Mesenchymal stem cell (in vitro differentiated cells and primary cell): Measurements from ENCODE around the gene IKZF3.

Experiments
- DNase-seq: peaks from one replicate; pipeline ENCODE4 v3.0.0-alpha.2; 2013
- H2AFZ ChIP-seq: one replicate; pipeline ENCODE4 v1.6.1; 2013; ENCODE audit warnings: low read depth, mild to moderate bottlenecking, control low read depth, inconsistent platforms, low read length, moderate library complexity
- H2AK5ac ChIP-seq: 2 replicates; pipeline ENCODE4 v1.6.1; 2013; ENCODE audit warnings: low read length, moderate library complexity, mild to moderate bottlenecking, inconsistent platforms; ENCODE audit not compliant: severe bottlenecking
- H2BK120ac ChIP-seq: one replicate; pipeline ENCODE4 v1.6.1; 2013; ENCODE audit warnings: low read depth, mild to moderate bottlenecking, inconsistent platforms, low read length, moderate library complexity
- H2BK12ac ChIP-seq, 2 experiments: one replicate each; pipeline ENCODE4 v1.6.1; 2013; ENCODE audit warnings: inconsistent platforms in 2 of 2, low read length in 2 of 2, mild to moderate bottlenecking in 2 of 2, moderate library complexity in 2 of 2, control low read depth in 1 of 2
- H2BK15ac ChIP-seq: one replicate; pipeline ENCODE4 v1.6.1; 2013; ENCODE audit warnings: mild to moderate bottlenecking, low read depth, inconsistent platforms; ENCODE audit not compliant: poor library complexity, severe bottlenecking
- H2BK5ac ChIP-seq: 2 replicates; pipeline ENCODE4 v1.6.1; 2013; ENCODE audit warnings: low read depth, mild to moderate bottlenecking, low read length, control low read depth, inconsistent platforms; ENCODE audit not compliant: poor library complexity, severe bottlenecking
- H3K14ac ChIP-seq, 2 experiments: one replicate each; pipeline ENCODE4 v1.6.1; 2013; ENCODE audit warnings: inconsistent platforms in 2 of 2, low read length in 2 of 2, control low read depth in 1 of 2, mild to moderate bottlenecking in 1 of 2, moderate library complexity in 1 of 2
- H3K18ac ChIP-seq, 2 experiments: one replicate each; pipeline ENCODE4 v1.6.1; 2013; ENCODE audit warnings: inconsistent platforms in 2 of 2, low read length in 2 of 2, control low read depth in 1 of 2, low read depth in 1 of 2, mild to moderate bottlenecking in 1 of 2
- H3K23ac ChIP-seq, 2 experiments: one replicate each; pipeline ENCODE4 v1.6.1; 2013; ENCODE audit warnings: inconsistent platforms in 2 of 2, low read length in 2 of 2, mild to moderate bottlenecking in 2 of 2, moderate library complexity in 2 of 2, control low read depth in 1 of 2
- H3K27ac ChIP-seq: 2 replicates; pipeline ENCODE4 v1.5.1; 2013; ENCODE audit warnings: mild to moderate bottlenecking, moderate library complexity, low read length, control low read depth, inconsistent platforms; ENCODE audit not compliant: poor library complexity, severe bottlenecking
- H3K27me3 ChIP-seq, 2 experiments: 2 replicates each; pipeline versions ENCODE4 v1.6.1 to v1.7.0; 2013; ENCODE audit warnings: low read length in 2 of 2, mild to moderate bottlenecking in 2 of 2, moderate library complexity in 2 of 2, control low read depth in 1 of 2, inconsistent platforms in 1 of 2; ENCODE audit not compliant: control insufficient read depth in 1 of 2, insufficient read depth in 1 of 2
- H3K36me3 ChIP-seq, 2 experiments: 2 replicates each; pipeline versions ENCODE4 v1.6.1 to v1.7.0; 2013; ENCODE audit warnings: low read length in 2 of 2, control low read depth in 1 of 2, inconsistent platforms in 1 of 2, low read depth in 1 of 2, mild to moderate bottlenecking in 1 of 2; ENCODE audit not compliant: insufficient read depth in 2 of 2, control insufficient read depth in 1 of 2
- H3K4ac ChIP-seq, 2 experiments: one replicate each; pipeline ENCODE4 v1.6.1; 2013; ENCODE audit warnings: inconsistent platforms in 2 of 2, low read length in 2 of 2, mild to moderate bottlenecking in 2 of 2, moderate library complexity in 2 of 2, control low read depth in 1 of 2, low read depth in 1 of 2
- H3K4me1 ChIP-seq: 2 replicates; pipeline ENCODE4 v1.6.1; 2013; ENCODE audit warnings: low read depth, low read length, control low read depth; ENCODE audit not compliant: control insufficient read depth, insufficient read depth
- H3K4me2 ChIP-seq: 2 replicates; pipeline ENCODE4 v1.6.1; 2013; ENCODE audit warnings: low read length, mild to moderate bottlenecking, inconsistent platforms; ENCODE audit not compliant: poor library complexity, severe bottlenecking
- H3K4me3 ChIP-seq, 2 experiments: 2 replicates each; pipeline versions ENCODE4 v1.5.1 to v1.7.0; 2013; ENCODE audit warnings: low read length in 2 of 2, mild to moderate bottlenecking in 2 of 2, control low read depth in 1 of 2, low read depth in 1 of 2; ENCODE audit not compliant: insufficient read depth in 1 of 2
- H3K79me1 ChIP-seq: replicated peaks from 2 replicates; pipeline ENCODE4 v1.6.1; 2013; ENCODE audit warnings: mild to moderate bottlenecking, control low read depth, low read length, inconsistent platforms; ENCODE audit not compliant: poor library complexity, severe bottlenecking
- H3K9ac ChIP-seq: 2 replicates; pipeline ENCODE4 v1.7.0; 2013; ENCODE audit warnings: mild to moderate bottlenecking, low read length, moderate library complexity
- H3K9me3 ChIP-seq: 2 replicates; pipeline ENCODE4 v1.7.0; 2013; ENCODE audit warnings: mild to moderate bottlenecking, low read length; ENCODE audit not compliant: control insufficient read depth
- H4K8ac ChIP-seq: one replicate; pipeline ENCODE4 v1.6.1; 2013; ENCODE audit warnings: inconsistent platforms, mild to moderate bottlenecking, low read length, moderate library complexity
- H4K91ac ChIP-seq: one replicate; pipeline ENCODE4 v1.6.1; 2013; ENCODE audit warnings: mild to moderate bottlenecking, low read length, inconsistent platforms
- WGBS: methylation state at CpG from one replicate; pipeline ENCODE4 v1.1.7; 2013; ENCODE audit warnings: mixed read lengths; 5-methylcytosine and 5-hydroxymethylcytosine counted together

IKZF3 gene

DNA sequence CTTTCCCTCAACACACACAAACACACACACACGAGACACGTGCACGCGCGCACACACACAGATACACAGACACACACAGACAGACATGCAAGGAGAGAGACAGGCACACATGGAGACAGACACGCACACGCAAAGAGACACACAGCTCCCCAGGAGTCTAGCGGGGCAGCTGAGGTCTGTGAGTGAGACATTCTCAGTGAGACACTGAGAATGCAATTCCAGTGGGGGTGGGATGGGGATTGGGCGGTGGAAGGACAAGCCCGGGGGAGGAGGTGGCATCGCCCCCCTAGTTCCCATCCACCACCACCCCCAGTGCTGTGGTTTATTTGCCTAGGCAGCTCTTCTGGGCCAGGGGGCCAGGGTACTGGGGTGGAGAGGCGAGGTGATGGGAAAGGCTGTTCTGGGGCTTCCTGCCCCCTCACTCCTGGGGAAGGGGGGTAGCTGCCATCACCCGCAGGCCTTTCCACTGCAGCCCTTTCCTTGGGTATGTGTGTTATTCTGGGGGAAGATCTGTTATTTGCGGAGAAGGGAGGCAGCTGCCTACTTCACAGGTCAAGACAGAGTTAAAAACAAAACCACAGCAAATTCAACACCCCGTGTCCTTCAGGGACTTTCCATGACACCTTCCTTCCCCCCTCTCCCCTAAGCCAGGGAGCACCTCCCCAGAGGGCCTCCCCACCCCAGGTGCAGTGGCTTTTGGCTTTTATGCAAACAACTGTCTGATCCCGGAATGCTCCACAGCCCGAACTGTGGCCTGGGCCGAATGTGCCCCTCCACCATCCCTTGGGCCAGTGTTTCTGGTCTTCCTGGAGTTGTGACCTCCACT lies 108.3 kb downstream of the IKZF3 start:
- peak overlapping the region; percentile 70 for H4K8ac ChIP-seq
- H2BK5ac ChIP-seq, result no peak overlapping the region
- DNase-seq, result peak; percentile 36
- H2BK12ac ChIP-seq, result peak overlapping the region in 1 of 2 experiments; percentile 64
- H3K9ac ChIP-seq, result no peak overlapping the region
- H3K4me3 ChIP-seq, result no peak overlapping the region
- H3K4ac ChIP-seq, result no peak overlapping the region
- no peaks in the 10 kb centered on the region for H3K9me3 ChIP-seq
- H3K79me1 ChIP-seq, result no peaks in the 10 kb centered on the region
- peak overlapping the region; percentile 2 for H2AK5ac ChIP-seq
- H2AFZ ChIP-seq, result no peak overlapping the region
- H4K91ac ChIP-seq, result no peak overlapping the region
- H3K27me3 ChIP-seq, result peaks cover 5 to 31% of the 10 kb centered on the region in 2 experiments
- H3K23ac ChIP-seq, result no peak overlapping the region
- H2BK15ac ChIP-seq, result no peak overlapping the region
- H2BK120ac ChIP-seq, result no peak overlapping the region
- peak overlapping the region in 1 of 2 experiments; percentile 74 for H3K18ac ChIP-seq
- no peaks in the 10 kb centered on the region for H3K36me3 ChIP-seq
- WGBS, result 72% methylated on average over 14 of the region's 18 CpGs
- H3K27ac ChIP-seq, result peak overlapping the region; percentile 56
- no peak overlapping the region for H3K14ac ChIP-seq
- no peak overlapping the region for H3K4me2 ChIP-seq
- H3K4me1 ChIP-seq, result peaks cover 34% of the 10 kb centered on the region

DNA sequence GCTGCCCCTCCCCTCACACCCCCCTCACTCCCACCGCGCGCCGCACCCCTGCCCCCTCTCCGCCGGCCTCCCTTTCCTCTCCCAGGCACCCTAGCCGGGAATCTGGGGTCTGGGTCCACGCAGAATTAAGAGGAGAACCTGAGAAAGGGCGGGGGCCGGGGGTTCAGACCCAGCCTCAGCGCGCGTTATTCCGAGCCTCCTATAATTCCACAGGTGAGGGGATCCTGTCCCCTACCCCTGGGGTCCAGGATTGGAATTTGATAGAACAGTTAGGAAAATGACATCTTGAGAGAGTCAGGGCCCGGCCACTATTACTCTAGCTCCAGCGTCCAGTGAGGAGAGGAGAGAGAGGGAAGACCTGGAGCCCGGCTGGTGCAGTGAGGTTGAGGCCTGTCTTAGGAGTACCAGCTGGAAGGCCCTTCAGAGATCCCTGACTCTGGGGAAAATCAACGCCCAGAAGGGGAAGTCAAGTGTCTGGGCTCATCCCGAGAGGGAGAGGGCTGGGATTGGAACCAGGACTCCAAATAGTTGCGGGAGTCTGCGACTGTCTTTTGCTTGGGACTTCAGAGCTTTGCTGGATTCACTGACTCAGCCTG lies 109.1 kb downstream of the IKZF3 start:
- H4K8ac ChIP-seq, result peak overlapping the region; percentile 97
- peak overlapping the region in 1 of 2 experiments; percentile 98 for H3K18ac ChIP-seq
- H2BK15ac ChIP-seq, result peak overlapping the region; percentile 17
- no peak overlapping the region for H2BK12ac ChIP-seq
- peak overlapping the region; percentile 97 for H4K91ac ChIP-seq
- H3K36me3 ChIP-seq, result no peaks in the 10 kb centered on the region
- no peaks in the 10 kb centered on the region for H3K79me1 ChIP-seq
- no peak overlapping the region for H2BK5ac ChIP-seq
- peaks cover 41% of the 10 kb centered on the region for H3K4me1 ChIP-seq
- H3K9me3 ChIP-seq, result no peaks in the 10 kb centered on the region
- peak overlapping the region; percentile 87 for H2BK120ac ChIP-seq
- peak overlapping the region; percentile 89 for H3K9ac ChIP-seq
- peak overlapping the region; percentile 95 for H2AFZ ChIP-seq
- H3K14ac ChIP-seq, result no peak overlapping the region
- WGBS, result 31% methylated on average over 21 of the region's 21 CpGs
- H3K23ac ChIP-seq, result no peak overlapping the region
- H2AK5ac ChIP-seq, result peak overlapping the region; percentile 34
- H3K4me3 ChIP-seq, result peak overlapping the region; percentile 60 to 83
- DNase-seq, result no peak
- H3K27me3 ChIP-seq, result peaks cover 5 to 28% of the 10 kb centered on the region in 2 experiments
- H3K27ac ChIP-seq, result peak overlapping the region; percentile 56
- H3K4me2 ChIP-seq, result peak overlapping the region; percentile 82
- H3K4ac ChIP-seq, result peak overlapping the region; percentile 71 to 77

GRCh38 chr17:39754161-39754957 lies 109.8 kb downstream of the IKZF3 start:
- peak overlapping the region; percentile 60 to 83 for H3K4me3 ChIP-seq
- H4K91ac ChIP-seq, result peak overlapping the region; percentile 97
- H3K9ac ChIP-seq, result peak overlapping the region; percentile 89
- no peaks in the 10 kb centered on the region for H3K36me3 ChIP-seq
- H3K9me3 ChIP-seq, result no peaks in the 10 kb centered on the region
- peak overlapping the region; percentile 2 for H3K27ac ChIP-seq
- DNase-seq, result peak; percentile 87
- H3K4me2 ChIP-seq, result peak overlapping the region; percentile 82
- peaks cover 43% of the 10 kb centered on the region for H3K4me1 ChIP-seq
- under 1% methylated on average over 62 of the region's 91 CpGs for WGBS
- peak overlapping the region; percentile 87 for H2BK120ac ChIP-seq
- H2BK15ac ChIP-seq, result peak overlapping the region; percentile 89
- H3K27me3 ChIP-seq, result peaks cover under 1 to 21% of the 10 kb centered on the region in 2 experiments
- H2BK5ac ChIP-seq, result peak overlapping the region; percentile 8
- H3K14ac ChIP-seq, result peak overlapping the region in 1 of 2 experiments; percentile 31
- H2AK5ac ChIP-seq, result no peak overlapping the region
- H2BK12ac ChIP-seq, result peak overlapping the region; percentile 56 to 70
- peak overlapping the region; percentile 99 for H4K8ac ChIP-seq
- H3K23ac ChIP-seq, result peak overlapping the region; percentile 45 to 64
- H3K4ac ChIP-seq, result peak overlapping the region; percentile 77 to 96
- peak overlapping the region; percentile 98 to 99 for H3K18ac ChIP-seq
- no peaks in the 10 kb centered on the region for H3K79me1 ChIP-seq
- peak overlapping the region; percentile 95 for H2AFZ ChIP-seq
